ENCODE results near the gene CNTRL.

DNA sequence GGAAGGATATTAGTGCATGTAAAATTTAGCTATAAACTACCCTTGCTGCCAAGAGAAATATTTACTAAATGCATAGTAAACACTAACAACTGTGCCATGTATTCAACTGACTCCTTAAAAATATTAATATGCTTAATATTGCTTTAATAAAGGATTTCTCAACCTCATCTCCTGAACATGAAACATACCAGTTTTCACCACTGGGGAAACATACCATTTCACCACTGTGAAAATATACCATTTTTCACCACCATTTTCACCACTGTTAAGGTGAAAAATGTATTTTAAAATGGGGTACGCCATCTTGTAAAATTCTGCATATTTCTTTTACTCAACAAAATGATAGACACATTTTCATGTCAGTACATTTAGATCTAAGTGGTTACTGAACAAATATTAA lies 122.4 kb downstream of the CNTRL start:
- TF ChIP-seq, protein P1, sequence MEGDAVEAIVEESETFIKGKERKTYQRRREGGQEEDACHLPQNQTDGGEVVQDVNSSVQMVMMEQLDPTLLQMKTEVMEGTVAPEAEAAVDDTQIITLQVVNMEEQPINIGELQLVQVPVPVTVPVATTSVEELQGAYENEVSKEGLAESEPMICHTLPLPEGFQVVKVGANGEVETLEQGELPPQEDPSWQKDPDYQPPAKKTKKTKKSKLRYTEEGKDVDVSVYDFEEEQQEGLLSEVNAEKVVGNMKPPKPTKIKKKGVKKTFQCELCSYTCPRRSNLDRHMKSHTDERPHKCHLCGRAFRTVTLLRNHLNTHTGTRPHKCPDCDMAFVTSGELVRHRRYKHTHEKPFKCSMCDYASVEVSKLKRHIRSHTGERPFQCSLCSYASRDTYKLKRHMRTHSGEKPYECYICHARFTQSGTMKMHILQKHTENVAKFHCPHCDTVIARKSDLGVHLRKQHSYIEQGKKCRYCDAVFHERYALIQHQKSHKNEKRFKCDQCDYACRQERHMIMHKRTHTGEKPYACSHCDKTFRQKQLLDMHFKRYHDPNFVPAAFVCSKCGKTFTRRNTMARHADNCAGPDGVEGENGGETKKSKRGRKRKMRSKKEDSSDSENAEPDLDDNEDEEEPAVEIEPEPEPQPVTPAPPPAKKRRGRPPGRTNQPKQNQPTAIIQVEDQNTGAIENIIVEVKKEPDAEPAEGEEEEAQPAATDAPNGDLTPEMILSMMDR (IDR thresholded peaks at IDR 0.05): no peak
- no peak for TF ChIP-seq POLR2AphosphoS5 (IDR thresholded peaks at IDR 0.05)
- no peak for TF ChIP-seq POLR2A (IDR thresholded peaks at IDR 0.05)

Measured in stomach (tissue), 4 donors.